ENCODE data around the gene RNPS1.

DNA sequence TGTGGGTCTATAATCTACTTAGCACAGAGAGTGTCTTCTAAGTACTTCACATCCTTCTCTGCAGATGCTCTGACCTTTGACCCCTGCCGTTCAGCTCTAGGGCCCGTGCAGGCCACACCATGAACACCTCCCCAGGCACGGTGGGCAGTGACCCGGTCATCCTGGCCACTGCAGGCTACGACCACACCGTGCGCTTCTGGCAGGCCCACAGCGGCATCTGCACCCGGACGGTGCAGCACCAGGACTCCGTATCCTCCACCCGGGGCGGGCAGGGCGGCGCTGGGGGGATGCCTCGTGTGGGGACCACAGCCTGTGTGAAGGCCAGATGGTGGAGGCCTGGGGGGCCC, 62.0 kb downstream of the RNPS1 start:
- TF ChIP-seq, protein P1, sequence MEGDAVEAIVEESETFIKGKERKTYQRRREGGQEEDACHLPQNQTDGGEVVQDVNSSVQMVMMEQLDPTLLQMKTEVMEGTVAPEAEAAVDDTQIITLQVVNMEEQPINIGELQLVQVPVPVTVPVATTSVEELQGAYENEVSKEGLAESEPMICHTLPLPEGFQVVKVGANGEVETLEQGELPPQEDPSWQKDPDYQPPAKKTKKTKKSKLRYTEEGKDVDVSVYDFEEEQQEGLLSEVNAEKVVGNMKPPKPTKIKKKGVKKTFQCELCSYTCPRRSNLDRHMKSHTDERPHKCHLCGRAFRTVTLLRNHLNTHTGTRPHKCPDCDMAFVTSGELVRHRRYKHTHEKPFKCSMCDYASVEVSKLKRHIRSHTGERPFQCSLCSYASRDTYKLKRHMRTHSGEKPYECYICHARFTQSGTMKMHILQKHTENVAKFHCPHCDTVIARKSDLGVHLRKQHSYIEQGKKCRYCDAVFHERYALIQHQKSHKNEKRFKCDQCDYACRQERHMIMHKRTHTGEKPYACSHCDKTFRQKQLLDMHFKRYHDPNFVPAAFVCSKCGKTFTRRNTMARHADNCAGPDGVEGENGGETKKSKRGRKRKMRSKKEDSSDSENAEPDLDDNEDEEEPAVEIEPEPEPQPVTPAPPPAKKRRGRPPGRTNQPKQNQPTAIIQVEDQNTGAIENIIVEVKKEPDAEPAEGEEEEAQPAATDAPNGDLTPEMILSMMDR (IDR thresholded peaks at IDR 0.05; ENCODE audit: low read length) = no peak; the same call in 1 of the 2 replicates
- no peak for TF ChIP-seq EZH2phosphoT487 (IDR thresholded peaks at IDR 0.05; ENCODE audit: low read length)

Measured in MM.1S (cell line).